Endothelial cell of umbilical vein (primary cell): ENCODE data around the gene KIAA1755. TPM values are rescaled to one million over a fixed set of nuclear protein-coding genes. Genes with fewer than 3 reads are reported as not detected.

Experiments used
- BruUV-seq: library from RNA; stranded (reverse); fragments of 400-500 nt; replicated peaks from 2 replicates; lab custom pipeline; 2021; lab: Mats Ljungman, UMichigan
- CTCF ChIA-PET: fragments of 300-600, 350-600 bp; sonication (Branson Sonifier 250); formaldehyde crosslinking; loops from one replicate; lab custom pipeline; 2021; ENCODE audit warnings: antibody characterized with exemption, inconsistent platforms; lab: Charles Lee
- POLR2A ChIA-PET: fragments of 300-600, 350-600 bp; sonication (Branson Sonifier 250); formaldehyde crosslinking; loops from one replicate; lab custom pipeline; 2021; ENCODE audit warnings: antibody characterized with exemption, inconsistent platforms; lab: Charles Lee
- DNase-seq: peaks from one replicate; pipeline ENCODE4 v3.0.0-alpha.2; 2011; ENCODE audit warnings: low read depth, low spot score
- FAIRE-seq: peaks from 2 replicates; lab custom pipeline; 2011; peaks lifted over from hg19 to GRCh38; lab: Jason Lieb, UNC
- H2AFZ ChIP-seq: 2 replicates; pipeline ENCODE4 v1.6.0; 2012; ENCODE audit warnings: low read depth, low read length, control low read depth, inconsistent platforms
- H3K27ac ChIP-seq: 2 replicates; pipeline ENCODE4 v1.5.1; 2011; ENCODE audit warnings: low read depth, mild to moderate bottlenecking, control low read depth, low read length, moderate library complexity; ENCODE audit not compliant: insufficient read depth
- H3K27me3 ChIP-seq, 2 experiments: 2 replicates each; pipeline versions ENCODE4 v1.6.0 to v1.6.1; 2011; ENCODE audit warnings: low read length in 2 of 2, mixed read lengths in 1 of 2; ENCODE audit not compliant: control insufficient read depth in 2 of 2, insufficient read depth in 2 of 2
- H3K36me3 ChIP-seq, 2 experiments: 2 replicates in 1 of 2; 3 replicates in 1 of 2; pipeline ENCODE4 v1.5.1; 2011; ENCODE audit warnings: low read length in 2 of 2, mild to moderate bottlenecking in 1 of 2, moderate library complexity in 1 of 2; ENCODE audit not compliant: control insufficient read depth in 2 of 2, insufficient read depth in 2 of 2; ENCODE audit errors: extremely low read depth in 1 of 2
- H3K4me1 ChIP-seq: 3 replicates; pipeline ENCODE4 v1.5.1; 2011; ENCODE audit warnings: mild to moderate bottlenecking, low read length; ENCODE audit not compliant: control insufficient read depth, insufficient read depth; ENCODE audit errors: extremely low read depth
- H3K4me2 ChIP-seq: 2 replicates; pipeline ENCODE4 v1.6.1; 2011; ENCODE audit warnings: low read length, control low read depth, mixed read lengths; ENCODE audit not compliant: insufficient read depth
- H3K4me3 ChIP-seq, 3 experiments: fragments of 200-600 bp in 1 of 3; sonication (generic), shearing (Covaris generic) in 1 of 3; replicated peaks in 1 of 3; 2 replicates each; pipeline ENCODE4 v1.5.1; 2011 to 2016; ENCODE audit warnings: control low read depth in 3 of 3, low read length in 3 of 3, mild to moderate bottlenecking in 2 of 3, inconsistent platforms in 1 of 3, low read depth in 1 of 3, moderate library complexity in 1 of 3; ENCODE audit not compliant: insufficient read depth in 1 of 3
- H3K79me2 ChIP-seq: 2 replicates; pipeline ENCODE4 v1.6.0; 2012; ENCODE audit warnings: low read length, inconsistent platforms; ENCODE audit not compliant: control insufficient read depth, insufficient read depth
- H3K9ac ChIP-seq: replicated peaks from 2 replicates; pipeline ENCODE3; 2011; ENCODE audit warnings: low read length, control low read depth; ENCODE audit not compliant: insufficient read depth; ENCODE audit errors: extremely low read depth
- H3K9me1 ChIP-seq: replicated peaks from 3 replicates; pipeline ENCODE4 v1.6.0; 2011; ENCODE audit warnings: mild to moderate bottlenecking, low read length; ENCODE audit not compliant: control insufficient read depth, insufficient read depth; ENCODE audit errors: extremely low read depth
- H3K9me3 ChIP-seq: replicated peaks from 2 replicates; pipeline ENCODE4 v1.5.1; 2012; ENCODE audit warnings: low read length, inconsistent platforms; ENCODE audit not compliant: control insufficient read depth, insufficient read depth
- H4K20me1 ChIP-seq: replicated peaks from 2 replicates; pipeline ENCODE3; 2011; ENCODE audit warnings: mild to moderate bottlenecking, low read length; ENCODE audit not compliant: control insufficient read depth, insufficient read depth; ENCODE audit errors: extremely low read depth
- CTCF ChIP-seq, 2 donors: IDR thresholded peaks; 1 replicate in 1 of 2; 2 replicates in 1 of 2; pipeline ENCODE4 v1.5.1; 2011; ENCODE audit warnings: low read length in 2 of 2, mild to moderate bottlenecking in 2 of 2, moderate library complexity in 2 of 2, control low read depth in 1 of 2, inconsistent platforms in 1 of 2, low read depth in 1 of 2; ENCODE audit not compliant: insufficient read depth in 1 of 2; ENCODE audit errors: extremely low read depth in 1 of 2
- EZH2 ChIP-seq: IDR thresholded peaks from 2 replicates; pipeline ENCODE4 v1.6.1; 2012; ENCODE audit warnings: borderline replicate concordance, low read depth, mild to moderate bottlenecking, moderate library complexity, low read length, inconsistent platforms; ENCODE audit not compliant: severe bottlenecking
- FOS ChIP-seq: IDR thresholded peaks from 2 replicates; pipeline ENCODE4 v1.6.1; 2011; ENCODE audit warnings: mild to moderate bottlenecking, low read length, moderate library complexity, borderline replicate concordance; ENCODE audit not compliant: insufficient read depth
- GATA2 ChIP-seq: IDR thresholded peaks from 2 replicates; pipeline ENCODE4 v1.7.0; 2011; ENCODE audit warnings: low read depth, mild to moderate bottlenecking, moderate library complexity, mixed read lengths, low read length; ENCODE audit not compliant: insufficient read length, insufficient read depth
- JUN ChIP-seq: IDR thresholded peaks from 2 replicates; pipeline ENCODE4 v1.6.1; 2011; ENCODE audit warnings: borderline replicate concordance, low read depth; ENCODE audit not compliant: insufficient read length, insufficient read depth
- MYC ChIP-seq: IDR thresholded peaks from one replicate; pipeline ENCODE4 v1.6.1; 2011; ENCODE audit warnings: mild to moderate bottlenecking, low read depth, low read length
- POLR2A ChIP-seq: IDR thresholded peaks from 2 replicates; pipeline ENCODE4 v1.6.1; 2012; ENCODE audit warnings: low read depth, mild to moderate bottlenecking, control low read depth, low read length
- POLR2AphosphoS5 ChIP-seq: IDR thresholded peaks from 2 replicates; pipeline ENCODE4 v1.6.1; 2012; ENCODE audit warnings: low read depth, mild to moderate bottlenecking, control low read depth, low read length, moderate library complexity; ENCODE audit not compliant: insufficient read depth
- dilution Hi-C: fragments of 300-500 bp; cut with MboI; formaldehyde crosslinking; loops from one replicate; pipeline ENCODE4 v1.15.0; 2019; ENCODE audit warnings: low sequenced_read_pairs; ENCODE audit not compliant: extremely low pct_ligation_motif_present
- intact Hi-C: fragments of 100-400 bp; cut with micrococcal nuclease; formaldehyde crosslinking; loops from one replicate; pipeline ENCODE4 v1.10.0; 2022
- polyA plus RNA-seq, 4 experiments: library from polyadenylated mRNA; depleted of rRNA in 3 of 4; stranded (reverse) in 3 of 4; unstranded in 1 of 4; fragments of >200 nt; gene quantifications; 2 replicates each; pipeline versions ENCODE4 v1.2.1 to v1.2.3, GENCODE V29; 2011 to 2012; ENCODE audit warnings: missing spikeins in 1 of 4
- total RNA-seq: library from RNA; stranded (reverse); gene quantifications from 2 replicates; pipeline ENCODE4 v1.2.3, GENCODE V29; 2021
- TF ChIP-seq, protein P1 (sequence below): IDR thresholded peaks from 2 replicates; pipeline ENCODE4 v1.6.1; 2011; ENCODE audit not compliant: insufficient read depth, insufficient read length

KIAA1755 gene
- total and polyA plus RNA-seq, 2 donors (not counting 3 experiments of a cell fraction or from before 2014, with no cell fraction given) = 0.36 to 0.51 TPM

- FAIRE-seq (no peak), DNase-seq (no peak)
- dilution Hi-C loops (no loop called here), intact Hi-C loops (no loop called here)
- H3K4me3 ChIP-seq = no peak overlapping the region
- no peaks in the 10 kb centered on the region for H4K20me1 ChIP-seq
- H3K27ac ChIP-seq = no peak overlapping the region
- no TSS peak for BruUV-seq
- H3K9ac ChIP-seq = no peak overlapping the region
- no peaks in the 10 kb centered on the region for H3K9me3 ChIP-seq
- ChIA-PET CTCF (interaction anchor here (0.5 to 9.5 kb wide), 7 partner anchors 15 to 804 kb away, joined by 3 to 156 read pairs (median 8); no protein-coding TSS in a partner anchor), POLR2A (no interaction called here)
- H3K27me3 ChIP-seq = no peaks in the 10 kb centered on the region
- no peaks in the 10 kb centered on the region for H3K9me1 ChIP-seq
- no peaks in the 10 kb centered on the region for H3K36me3 ChIP-seq
- peaks cover 13% of the 10 kb centered on the region for H3K4me1 ChIP-seq
- H3K79me2 ChIP-seq = no peaks in the 10 kb centered on the region
- no peak overlapping the region for H3K4me2 ChIP-seq
- TF ChIP-seq CTCF (IDR thresholded peaks at IDR 0.05; ENCODE audit: extremely low read depth in 1 of 2, insufficient read depth in 1 of 2, low read depth in 1 of 2, low read length in 2 of 2) (no peak), FOS (no peak), EZH2 (no peak), JUN (no peak), MYC (no peak), POLR2A (no peak), POLR2AphosphoS5 (no peak), GATA2 (no peak)
- TF ChIP-seq, protein P1, sequence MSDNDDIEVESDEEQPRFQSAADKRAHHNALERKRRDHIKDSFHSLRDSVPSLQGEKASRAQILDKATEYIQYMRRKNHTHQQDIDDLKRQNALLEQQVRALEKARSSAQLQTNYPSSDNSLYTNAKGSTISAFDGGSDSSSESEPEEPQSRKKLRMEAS = no peak
- no peak overlapping the region for H2AFZ ChIP-seq
These were observed 44.3 kb downstream of the KIAA1755 start for GRCh38 chr20:38216201-38216600.
